Astrocyte (in vitro differentiated cells and primary cell): ENCODE results near the gene HSD17B2. TPM values are rescaled to one million over a fixed set of nuclear protein-coding genes. Genes with fewer than 3 reads are reported as not detected.

Source experiments
- DNase-seq: peaks from one replicate; pipeline ENCODE4 v3.0.0-alpha.2; 2010; ENCODE audit warnings: low read depth
- FAIRE-seq: peaks from 2 replicates; lab custom pipeline; 2011; peaks lifted over from hg19 to GRCh38; lab: Jason Lieb, UNC
- H2AFZ ChIP-seq: 2 replicates; pipeline ENCODE4 v1.6.0; 2012; ENCODE audit warnings: low read depth, low read length, inconsistent platforms
- H3K27ac ChIP-seq: 2 replicates; pipeline ENCODE4 v1.5.1; 2011; ENCODE audit warnings: low read depth, low read length, inconsistent platforms
- H3K27me3 ChIP-seq: 2 replicates; pipeline ENCODE4 v1.6.0; 2011; ENCODE audit warnings: low read length, inconsistent platforms; ENCODE audit not compliant: insufficient read depth
- H3K36me3 ChIP-seq: 2 replicates; pipeline ENCODE4 v1.5.1; 2011; ENCODE audit warnings: low read length, inconsistent platforms; ENCODE audit not compliant: insufficient read depth
- H3K4me1 ChIP-seq: 2 replicates; pipeline ENCODE4 v1.5.1; 2011; ENCODE audit warnings: low read length, inconsistent platforms; ENCODE audit not compliant: insufficient read depth
- H3K4me2 ChIP-seq: 2 replicates; pipeline ENCODE4 v1.6.0; 2012; ENCODE audit warnings: low read length, inconsistent platforms
- H3K4me3 ChIP-seq: 2 replicates; pipeline ENCODE4 v1.5.1; 2011; ENCODE audit warnings: low read depth, mild to moderate bottlenecking, low read length, inconsistent platforms; ENCODE audit not compliant: insufficient read depth
- H3K79me2 ChIP-seq: 2 replicates; pipeline ENCODE4 v1.6.0; 2012; ENCODE audit warnings: mild to moderate bottlenecking, low read length, inconsistent platforms; ENCODE audit not compliant: insufficient read depth
- H3K9ac ChIP-seq: 2 replicates; pipeline ENCODE4 v1.6.0; 2012; ENCODE audit warnings: mild to moderate bottlenecking, low read length, inconsistent platforms
- H3K9me3 ChIP-seq: 2 replicates; pipeline ENCODE4 v1.5.1; 2012; ENCODE audit warnings: low read depth, mild to moderate bottlenecking, low read length, inconsistent platforms; ENCODE audit not compliant: insufficient read depth
- H4K20me1 ChIP-seq: 2 replicates; pipeline ENCODE4 v1.6.0; 2012; ENCODE audit warnings: low read length, inconsistent platforms; ENCODE audit not compliant: insufficient read depth
- H3K27ac Mint-ChIP-seq: one replicate; pipeline ENCODE4 v1.8.0; 2021; ENCODE audit warnings: mild to moderate bottlenecking, mixed read lengths; ENCODE audit not compliant: unreplicated experiment
- H3K27me3 Mint-ChIP-seq: one replicate; pipeline ENCODE4 v1.8.0; 2021; ENCODE audit warnings: low read depth, mixed read lengths; ENCODE audit not compliant: unreplicated experiment
- H3K36me3 Mint-ChIP-seq: one replicate; pipeline ENCODE4 v1.8.0; 2021; ENCODE audit warnings: low read depth, mixed read lengths; ENCODE audit not compliant: unreplicated experiment
- H3K4me1 Mint-ChIP-seq: one replicate; pipeline ENCODE4 v1.8.0; 2021; ENCODE audit warnings: low read depth, mixed read lengths; ENCODE audit not compliant: unreplicated experiment
- H3K4me3 Mint-ChIP-seq: one replicate; pipeline ENCODE4 v1.8.0; 2021; ENCODE audit warnings: mild to moderate bottlenecking, moderate library complexity, mixed read lengths; ENCODE audit not compliant: unreplicated experiment
- H3K9me3 Mint-ChIP-seq: one replicate; pipeline ENCODE4 v1.8.0; 2021; ENCODE audit warnings: mild to moderate bottlenecking, mixed read lengths; ENCODE audit not compliant: unreplicated experiment
- EZH2 ChIP-seq: IDR thresholded peaks from 2 replicates; pipeline ENCODE4 v1.6.1; 2012; ENCODE audit warnings: mild to moderate bottlenecking, low read length, inconsistent platforms; ENCODE audit not compliant: insufficient read depth
- total RNA-seq: library from RNA; stranded (reverse); gene quantifications from 2 replicates; pipeline ENCODE4 v1.2.1, GENCODE V29; 2021
- TF ChIP-seq, protein P1 (sequence below): IDR thresholded peaks from 2 replicates; pipeline ENCODE4 v1.5.1; 2011; ENCODE audit warnings: low read depth, mild to moderate bottlenecking, inconsistent platforms, low read length, moderate library complexity; ENCODE audit not compliant: insufficient read depth

Gene HSD17B2
- total RNA-seq, 1 donor from 2014 or later: 0.20 TPM

- FAIRE-seq: no peak
- Histone ChIP-seq H3K9ac (no peak overlapping the region), H3K9me3 (no peaks in the 10 kb centered on the region), H3K36me3 (no peaks in the 10 kb centered on the region), H3K27ac (no peak overlapping the region), H3K79me2 (no peaks in the 10 kb centered on the region), H3K4me3 (no peak overlapping the region), H3K4me1 (peaks cover 14% of the 10 kb centered on the region), H3K4me2 (no peak overlapping the region), H4K20me1 (no peaks in the 10 kb centered on the region), H2AFZ (no peak overlapping the region), H3K27me3 (peaks cover 2% of the 10 kb centered on the region)
- Mint-ChIP-seq H3K27me3 (peaks cover 6% of the 10 kb centered on the region), H3K4me1 (peaks cover 9% of the 10 kb centered on the region), H3K4me3 (no peak overlapping the region), H3K36me3 (no peaks in the 10 kb centered on the region), H3K9me3 (peaks cover 2% of the 10 kb centered on the region), H3K27ac (no peak overlapping the region)
- TF ChIP-seq, protein P1, sequence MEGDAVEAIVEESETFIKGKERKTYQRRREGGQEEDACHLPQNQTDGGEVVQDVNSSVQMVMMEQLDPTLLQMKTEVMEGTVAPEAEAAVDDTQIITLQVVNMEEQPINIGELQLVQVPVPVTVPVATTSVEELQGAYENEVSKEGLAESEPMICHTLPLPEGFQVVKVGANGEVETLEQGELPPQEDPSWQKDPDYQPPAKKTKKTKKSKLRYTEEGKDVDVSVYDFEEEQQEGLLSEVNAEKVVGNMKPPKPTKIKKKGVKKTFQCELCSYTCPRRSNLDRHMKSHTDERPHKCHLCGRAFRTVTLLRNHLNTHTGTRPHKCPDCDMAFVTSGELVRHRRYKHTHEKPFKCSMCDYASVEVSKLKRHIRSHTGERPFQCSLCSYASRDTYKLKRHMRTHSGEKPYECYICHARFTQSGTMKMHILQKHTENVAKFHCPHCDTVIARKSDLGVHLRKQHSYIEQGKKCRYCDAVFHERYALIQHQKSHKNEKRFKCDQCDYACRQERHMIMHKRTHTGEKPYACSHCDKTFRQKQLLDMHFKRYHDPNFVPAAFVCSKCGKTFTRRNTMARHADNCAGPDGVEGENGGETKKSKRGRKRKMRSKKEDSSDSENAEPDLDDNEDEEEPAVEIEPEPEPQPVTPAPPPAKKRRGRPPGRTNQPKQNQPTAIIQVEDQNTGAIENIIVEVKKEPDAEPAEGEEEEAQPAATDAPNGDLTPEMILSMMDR: no peak
- TF ChIP-seq EZH2: no peak
- no peak for DNase-seq
These were observed 1.3 kb upstream of the HSD17B2 start for GRCh38 chr16:82033683-82034300.

DNA sequence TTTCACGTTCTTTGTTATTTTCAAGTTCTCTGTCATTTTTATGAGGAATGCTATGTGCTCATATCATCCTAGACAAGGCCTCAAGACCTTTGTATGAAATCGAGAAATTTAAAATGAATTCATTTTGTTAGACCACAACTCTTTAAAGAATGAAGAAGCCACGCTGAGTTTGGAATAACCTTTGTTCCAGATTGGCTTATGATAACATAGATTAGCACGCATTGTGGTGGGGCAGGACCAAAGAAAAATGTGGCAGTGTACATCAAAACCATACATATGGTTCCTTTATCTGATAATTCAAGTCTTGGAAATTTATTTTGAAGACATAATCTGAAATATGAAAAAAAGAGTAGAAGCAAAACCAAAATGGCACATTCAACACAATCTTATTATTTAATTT is 2.2 kb downstream of the HSD17B2 start:
- Histone ChIP-seq H3K4me1 (peaks cover 10% of the 10 kb centered on the region), H3K4me2 (peak overlapping the region; percentile 56), H3K4me3 (no peak overlapping the region), H3K79me2 (no peaks in the 10 kb centered on the region), H3K27ac (no peak overlapping the region), H3K9ac (no peak overlapping the region), H3K36me3 (no peaks in the 10 kb centered on the region), H3K9me3 (no peaks in the 10 kb centered on the region), H4K20me1 (no peaks in the 10 kb centered on the region), H3K27me3 (peaks cover 2% of the 10 kb centered on the region), H2AFZ (no peak overlapping the region)
- H3K4me3 Mint-ChIP-seq: no peak overlapping the region
- FAIRE-seq (no peak), DNase-seq (peak; percentile 21)
- peaks cover 21% of the 10 kb centered on the region for H3K27me3 Mint-ChIP-seq
- no peaks in the 10 kb centered on the region for H3K36me3 Mint-ChIP-seq
- no peak overlapping the region for H3K27ac Mint-ChIP-seq
- peaks cover 3% of the 10 kb centered on the region for H3K9me3 Mint-ChIP-seq
- peaks cover 9% of the 10 kb centered on the region for H3K4me1 Mint-ChIP-seq
- TF ChIP-seq, protein P1: no peak
- TF ChIP-seq EZH2: no peak

- no peak for FAIRE-seq
- Histone ChIP-seq H3K4me2 (no peak overlapping the region), H4K20me1 (no peaks in the 10 kb centered on the region), H3K27ac (no peak overlapping the region), H3K27me3 (peaks cover 2% of the 10 kb centered on the region), H3K9me3 (no peaks in the 10 kb centered on the region), H3K79me2 (no peaks in the 10 kb centered on the region), H3K4me1 (peaks cover 10% of the 10 kb centered on the region), H3K36me3 (no peaks in the 10 kb centered on the region), H3K4me3 (no peak overlapping the region), H3K9ac (no peak overlapping the region), H2AFZ (no peak overlapping the region)
- H3K4me1 Mint-ChIP-seq: peaks cover 9% of the 10 kb centered on the region
- no peak overlapping the region for H3K4me3 Mint-ChIP-seq
- H3K27me3 Mint-ChIP-seq: peaks cover 21% of the 10 kb centered on the region
- H3K9me3 Mint-ChIP-seq: peaks cover 3% of the 10 kb centered on the region
- H3K27ac Mint-ChIP-seq: no peak overlapping the region
- TF ChIP-seq, protein P1: no peak
- TF ChIP-seq EZH2: no peak
- no peaks in the 10 kb centered on the region for H3K36me3 Mint-ChIP-seq
- DNase-seq: no peak
These were observed 2.6 kb downstream of the HSD17B2 start for GRCh38 chr16:82037666-82038065.
